ENCODE measurements around the gene CNN2. TPM values are rescaled to one million over a fixed set of nuclear protein-coding genes. Genes with fewer than 3 reads are reported as not detected.

CNN2 gene
- total and polyA plus RNA-seq, 12 donors = 33.0 to 117 (median 61.7) TPM

DNA sequence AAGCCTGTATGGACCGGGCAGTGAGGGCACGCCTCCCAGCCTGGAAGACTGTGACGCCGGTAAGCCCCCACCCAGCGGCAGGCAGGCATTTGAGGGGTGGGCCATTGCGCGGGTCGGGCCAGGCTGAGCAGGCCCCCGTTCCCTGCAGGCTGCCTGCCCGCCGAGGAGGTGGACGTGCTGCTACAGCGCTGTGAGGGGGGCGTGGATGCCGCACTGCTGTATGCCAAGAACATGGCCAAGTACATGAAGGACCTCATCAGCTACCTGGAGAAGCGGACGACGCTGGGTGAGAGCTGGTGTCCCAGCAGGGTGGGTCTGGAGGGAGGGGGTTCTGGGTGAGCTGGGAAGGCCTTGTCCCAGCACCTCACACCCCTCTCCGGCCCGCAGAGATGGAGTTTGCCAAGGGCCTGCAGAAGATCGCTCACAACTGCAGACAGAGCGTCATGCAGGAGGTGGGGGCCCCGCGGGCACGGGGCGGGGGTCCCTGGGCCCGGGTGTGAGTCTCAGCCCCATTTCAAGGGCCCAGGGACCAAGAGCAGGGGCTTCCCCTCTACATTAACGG is 47.6 kb downstream of the CNN2 start:
- Histone ChIP-seq H3K4me1 (peaks cover 0 to 76% (median 13%) of the 10 kb centered on the region in 9 donors), H3K36me3 (peaks cover 0 to 55% (median 0%) of the 10 kb centered on the region in 9 donors), H3K4me3 (peak overlapping the region in 4 of 10 donors; percentile 15 to 40 (median 33)), H3K27me3 (peaks cover 16 to 41% (median 30%) of the 10 kb centered on the region in 7 donors), H3K27ac (peak overlapping the region in 2 of 10 donors; percentile 19 to 81), H3K9me3 (no peaks in the 10 kb centered on the region)
- ATAC-seq = peak in 1 of 8 donors; percentile 6
- 85% methylated on average over 27 to 28 of the region's 28 CpGs for WGBS, 2 donors
- TF ChIP-seq, protein P1, sequence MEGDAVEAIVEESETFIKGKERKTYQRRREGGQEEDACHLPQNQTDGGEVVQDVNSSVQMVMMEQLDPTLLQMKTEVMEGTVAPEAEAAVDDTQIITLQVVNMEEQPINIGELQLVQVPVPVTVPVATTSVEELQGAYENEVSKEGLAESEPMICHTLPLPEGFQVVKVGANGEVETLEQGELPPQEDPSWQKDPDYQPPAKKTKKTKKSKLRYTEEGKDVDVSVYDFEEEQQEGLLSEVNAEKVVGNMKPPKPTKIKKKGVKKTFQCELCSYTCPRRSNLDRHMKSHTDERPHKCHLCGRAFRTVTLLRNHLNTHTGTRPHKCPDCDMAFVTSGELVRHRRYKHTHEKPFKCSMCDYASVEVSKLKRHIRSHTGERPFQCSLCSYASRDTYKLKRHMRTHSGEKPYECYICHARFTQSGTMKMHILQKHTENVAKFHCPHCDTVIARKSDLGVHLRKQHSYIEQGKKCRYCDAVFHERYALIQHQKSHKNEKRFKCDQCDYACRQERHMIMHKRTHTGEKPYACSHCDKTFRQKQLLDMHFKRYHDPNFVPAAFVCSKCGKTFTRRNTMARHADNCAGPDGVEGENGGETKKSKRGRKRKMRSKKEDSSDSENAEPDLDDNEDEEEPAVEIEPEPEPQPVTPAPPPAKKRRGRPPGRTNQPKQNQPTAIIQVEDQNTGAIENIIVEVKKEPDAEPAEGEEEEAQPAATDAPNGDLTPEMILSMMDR (IDR thresholded peaks at IDR 0.05) = no peak
- intact Hi-C loops (cut with DNase I) = no loop called here
- no peak for DNase-seq

DNA sequence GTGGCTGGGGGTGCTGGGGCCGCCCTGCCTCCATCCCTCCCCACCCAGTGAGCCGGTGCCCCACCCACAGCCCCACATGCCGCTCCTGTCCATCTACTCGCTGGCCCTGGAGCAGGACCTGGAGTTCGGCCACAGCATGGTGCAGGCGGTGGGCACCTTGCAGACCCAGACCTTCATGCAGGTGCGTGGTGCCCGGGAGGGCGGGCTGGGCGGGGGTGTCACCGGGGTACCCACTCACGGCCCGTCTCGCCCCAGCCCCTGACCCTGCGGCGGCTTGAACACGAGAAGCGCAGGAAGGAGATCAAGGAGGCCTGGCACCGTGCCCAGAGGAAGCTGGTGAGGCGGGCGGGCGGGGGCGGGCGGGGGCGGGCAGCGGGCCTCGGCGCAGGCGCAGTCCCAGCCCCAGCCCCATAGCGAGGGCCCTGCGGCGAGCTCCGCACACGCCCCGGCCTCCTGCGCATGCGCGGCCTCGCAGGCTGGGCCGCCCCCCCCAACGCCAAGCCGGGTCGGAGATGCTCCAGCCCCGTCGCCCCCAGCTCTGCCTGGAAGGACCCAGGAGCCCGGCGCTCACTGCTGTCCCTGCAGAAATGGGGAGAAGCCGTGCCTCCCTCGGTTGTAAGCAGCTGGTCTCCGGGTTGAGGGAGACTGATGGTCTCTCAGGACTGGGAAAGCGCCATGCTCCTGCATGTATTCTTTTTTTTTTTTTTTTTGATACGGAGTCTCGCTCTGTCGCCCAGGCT is 48.3 kb downstream of the CNN2 start:
- no peaks in the 10 kb centered on the region for H3K9me3 ChIP-seq
- DNase-seq = peak; percentile 78 to 85

DNA sequence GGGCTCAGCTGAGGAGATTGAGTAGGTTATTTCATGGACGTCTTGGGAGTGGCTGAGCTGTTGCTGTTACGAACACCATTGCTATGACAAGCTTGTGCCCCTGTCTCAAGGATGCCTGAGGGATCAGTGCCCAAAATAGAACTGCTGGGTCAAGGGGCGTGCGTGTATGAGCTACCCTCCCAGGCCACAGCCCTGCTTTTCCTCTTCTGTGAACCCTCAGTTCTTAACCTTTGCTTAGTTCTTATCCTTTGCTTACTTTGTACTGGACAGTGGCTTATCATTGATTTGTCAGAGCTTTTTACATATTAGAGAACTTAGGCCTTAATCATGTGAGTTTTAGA is 49.6 kb downstream of the CNN2 start:
- Histone ChIP-seq H3K27ac (peak overlapping the region in 1 of 10 donors; percentile 75), H3K4me3 (no peak overlapping the region), H3K27me3 (peaks cover 2 to 21% (median 10%) of the 10 kb centered on the region in 7 donors), H3K4me1 (peaks cover 0 to 57% (median 5%) of the 10 kb centered on the region in 9 donors), H3K36me3 (peaks cover 0 to 62% (median 0%) of the 10 kb centered on the region in 9 donors), H3K9me3 (no peaks in the 10 kb centered on the region)
- intact Hi-C loops (cut with DNase I) = no loop called here
- TF ChIP-seq, protein P1 (IDR thresholded peaks at IDR 0.05) = no peak
- 75 to 87% methylated on average over 4 of the region's 4 CpGs for WGBS, 2 donors
- ATAC-seq (no peak), DNase-seq (no peak)

More for the DNA sequence above, 48.3 kb downstream of the CNN2 start:
- intact Hi-C loops (cut with DNase I) = no loop called here
- H3K4me3 ChIP-seq = peak overlapping the region in 5 of 10 donors; percentile 13 to 40 (median 29)
- peak; percentile 26 to 54 (median 42) for ATAC-seq
- H3K4me1 ChIP-seq = peaks cover 0 to 70% (median 8%) of the 10 kb centered on the region in 9 donors
- H3K27ac ChIP-seq = peak overlapping the region in 2 of 10 donors; percentile 19 to 81
- H3K27me3 ChIP-seq = peaks cover 10 to 34% (median 23%) of the 10 kb centered on the region in 7 donors
- WGBS, 2 donors = 63 to 69% methylated on average over 51 to 54 of the region's 54 CpGs
- H3K36me3 ChIP-seq = peaks cover 0 to 62% (median 0%) of the 10 kb centered on the region in 9 donors
- TF ChIP-seq, protein P1 (IDR thresholded peaks at IDR 0.05) = no peak

DNA sequence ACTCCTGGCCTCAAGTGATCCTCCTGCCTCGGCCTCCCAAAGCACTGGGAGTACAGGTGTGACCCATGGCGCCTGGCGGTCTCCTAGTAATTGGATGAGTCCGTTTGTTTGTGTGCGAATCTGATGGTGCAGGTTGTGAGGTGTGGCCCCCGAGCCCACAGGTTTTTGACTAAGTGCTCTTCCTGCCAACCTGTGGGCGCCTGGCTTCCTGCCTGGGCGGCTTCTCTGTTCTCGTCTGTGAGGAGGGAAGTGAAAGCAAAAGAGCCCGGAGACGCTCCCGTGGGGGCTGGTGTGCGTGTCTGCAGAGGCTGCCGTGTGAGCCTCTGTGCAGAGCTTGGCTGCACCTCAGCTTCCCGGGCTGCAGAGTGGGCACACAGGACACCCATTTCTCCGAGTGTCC is 50.5 kb downstream of the CNN2 start:
- ATAC-seq = peak in 6 of 8 donors; percentile 28 to 55 (median 45)
- DNase-seq = peak; percentile 42 to 65
- H3K9me3 ChIP-seq = no peaks in the 10 kb centered on the region
- 56 to 60% methylated on average over 16 of the region's 16 CpGs for WGBS, 2 donors
- peak overlapping the region in 1 of 10 donors; percentile 40 for H3K4me3 ChIP-seq
- peaks cover 0 to 60% (median 0%) of the 10 kb centered on the region in 9 donors for H3K4me1 ChIP-seq
- H3K27me3 ChIP-seq = peaks cover 0 to 12% (median 2%) of the 10 kb centered on the region in 7 donors
- peak overlapping the region in 1 of 10 donors; percentile 75 for H3K27ac ChIP-seq
- TF ChIP-seq, protein P1 (IDR thresholded peaks at IDR 0.05) = no peak
- H3K36me3 ChIP-seq = peaks cover 0 to 64% (median 0%) of the 10 kb centered on the region in 9 donors
- intact Hi-C loops (cut with DNase I) = no loop called here

Data from heart right ventricle (tissue), 16 donors.